22Rv1 (cell line): ENCODE results near the gene APPL2.

Experiments
- H3K27ac ChIP-seq: fragments of 450-650 bp; 2 replicates; pipeline ENCODE4 v1.5.1; 2017
- CTCF ChIP-seq: fragments of 450-650 bp; IDR thresholded peaks from 2 replicates; pipeline ENCODE4 v1.5.1; 2017; ENCODE audit warnings: mild to moderate bottlenecking
- ZFX ChIP-seq: fragments of 450-650 bp; IDR thresholded peaks from 2 replicates; pipeline ENCODE4 v1.6.1; 2017; ENCODE audit warnings: antibody characterized with exemption, borderline replicate concordance

Gene APPL2

GRCh38 chr12:105235732-105236476, at the start of gene APPL2:
Gene APPL2 (minus strand): TSS chr12:105236174. CDS start chr12:105236012, 162 bp downstream.
- peak within 1 kb of the TSS; percentile 74 for H3K27ac ChIP-seq
- TF ChIP-seq CTCF (peak; percentile 70), ZFX (no peak)

- no peak overlapping the region for H3K27ac ChIP-seq
- no peak for TF ChIP-seq ZFX
- TF ChIP-seq CTCF = no peak
Measured at GRCh38 chr12:105285378-105285777, 49.4 kb upstream of the APPL2 start.

GRCh38 chr12:105281694-105282049, 45.7 kb upstream of the APPL2 start:
- no peak for TF ChIP-seq ZFX
- peak; percentile 68 for TF ChIP-seq CTCF
- peak overlapping the region; percentile 98 for H3K27ac ChIP-seq

- H3K27ac ChIP-seq = peak overlapping the region; percentile 98
- no peak for TF ChIP-seq CTCF
- TF ChIP-seq ZFX = no peak
Measured at GRCh38 chr12:105280966-105281693, 45.2 kb upstream of the APPL2 start.

GRCh38 chr12:105279460-105280056, 43.6 kb upstream of the APPL2 start:
- peak overlapping the region; percentile 98 for H3K27ac ChIP-seq
- TF ChIP-seq ZFX = no peak
- TF ChIP-seq CTCF = peak; percentile 83

- no peak overlapping the region for H3K27ac ChIP-seq
- TF ChIP-seq CTCF (peak; percentile 27; the same call in 1 of the 2 replicates), ZFX (no peak)
Measured at GRCh38 chr12:105278043-105278697, 42.2 kb upstream of the APPL2 start.
